Colonic mucosa (tissue), 4 donors: Measurements from ENCODE around the gene NUMA1. TPM values are rescaled to one million over a fixed set of nuclear protein-coding genes. Genes with fewer than 3 reads are reported as not detected.
A peak's percentile ranks its signal among the peaks of the same experiment; 100 is the strongest.

Source experiments
- DNase-seq: peaks from one replicate; pipeline ENCODE4 v3.0.0-alpha.2; 2020
- H3K27ac ChIP-seq: fragments of 200-600 bp; one replicate; pipeline ENCODE4 v1.8.0; 2021
- H3K27me3 ChIP-seq: fragments of 200-600 bp; one replicate; pipeline ENCODE4 v1.8.0; 2021
- H3K36me3 ChIP-seq: fragments of 200-600 bp; one replicate; pipeline ENCODE4 v1.8.0; 2021
- H3K4me1 ChIP-seq: fragments of 200-600 bp; one replicate; pipeline ENCODE4 v1.8.0; 2021; ENCODE audit warnings: mild to moderate bottlenecking
- H3K4me3 ChIP-seq: fragments of 200-600 bp; one replicate; pipeline ENCODE4 v1.8.0; 2021
- H3K9ac ChIP-seq, 2 donors: one replicate each; pipeline ENCODE4 v1.7.0; 2013; ENCODE audit warnings: control low read depth in 2 of 2, low read depth in 2 of 2, low read length in 2 of 2
- H3K9me3 ChIP-seq: fragments of 200-600 bp; one replicate; pipeline ENCODE4 v1.8.0; 2021
- intact Hi-C: fragments of 100-400 bp; cut with DNase I; formaldehyde crosslinking; loops from one replicate; pipeline ENCODE4 v1.14.1; 2022
- total RNA-seq, 2 donors: library from RNA; stranded (reverse); fragmentation: NEBNext Ultra II Directional in 1 of 2; extraction: Animal tissue kit (Norgen Biotek cat#: 25700) in 1 of 2; gene quantifications; one replicate each; pipeline ENCODE4 v1.2.1, GENCODE V29; 2021
- TF ChIP-seq, protein P1 (sequence below): fragments of 200-600 bp; IDR thresholded peaks from one replicate; pipeline ENCODE4 v1.8.0; 2022; ENCODE audit warnings: antibody characterized with exemption, mild to moderate bottlenecking
- donor health status: healthy.
- donor health status: DM: no; HTN: no; CAD: no.
- donor health status: DM: no; HTN: no; CAD: no.

Gene NUMA1
- total RNA-seq, 2 donors from 2014 or later: 154 to 158 TPM

DNA sequence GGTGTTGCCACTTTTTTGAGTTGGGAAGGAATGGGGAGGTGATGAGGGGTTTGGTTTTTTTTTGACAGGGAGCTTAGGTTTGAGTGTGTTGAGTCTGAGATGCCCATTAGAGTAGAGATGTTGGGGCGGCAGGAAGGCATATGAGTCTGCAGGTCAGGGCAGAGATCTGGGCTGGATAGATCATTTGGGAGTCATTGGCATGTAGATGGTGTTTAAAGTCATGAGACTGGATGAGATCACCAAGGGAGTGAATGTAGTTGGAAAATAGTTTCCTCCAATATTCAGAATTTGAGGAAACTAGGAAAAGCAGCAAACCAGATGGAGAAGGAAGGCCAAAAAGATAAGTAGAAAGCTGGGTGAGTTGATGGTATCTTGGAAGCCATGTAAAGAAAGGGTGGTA, 34.2 kb upstream of the NUMA1 start:
- H3K4me1 ChIP-seq: peaks cover 4% of the 10 kb centered on the region
- H3K9ac ChIP-seq: no peak overlapping the region
- TF ChIP-seq, protein P1, sequence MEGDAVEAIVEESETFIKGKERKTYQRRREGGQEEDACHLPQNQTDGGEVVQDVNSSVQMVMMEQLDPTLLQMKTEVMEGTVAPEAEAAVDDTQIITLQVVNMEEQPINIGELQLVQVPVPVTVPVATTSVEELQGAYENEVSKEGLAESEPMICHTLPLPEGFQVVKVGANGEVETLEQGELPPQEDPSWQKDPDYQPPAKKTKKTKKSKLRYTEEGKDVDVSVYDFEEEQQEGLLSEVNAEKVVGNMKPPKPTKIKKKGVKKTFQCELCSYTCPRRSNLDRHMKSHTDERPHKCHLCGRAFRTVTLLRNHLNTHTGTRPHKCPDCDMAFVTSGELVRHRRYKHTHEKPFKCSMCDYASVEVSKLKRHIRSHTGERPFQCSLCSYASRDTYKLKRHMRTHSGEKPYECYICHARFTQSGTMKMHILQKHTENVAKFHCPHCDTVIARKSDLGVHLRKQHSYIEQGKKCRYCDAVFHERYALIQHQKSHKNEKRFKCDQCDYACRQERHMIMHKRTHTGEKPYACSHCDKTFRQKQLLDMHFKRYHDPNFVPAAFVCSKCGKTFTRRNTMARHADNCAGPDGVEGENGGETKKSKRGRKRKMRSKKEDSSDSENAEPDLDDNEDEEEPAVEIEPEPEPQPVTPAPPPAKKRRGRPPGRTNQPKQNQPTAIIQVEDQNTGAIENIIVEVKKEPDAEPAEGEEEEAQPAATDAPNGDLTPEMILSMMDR: no peak
- H3K27ac ChIP-seq: no peak overlapping the region
- no peak overlapping the region for H3K4me3 ChIP-seq
- DNase-seq: no peak
- no peaks in the 10 kb centered on the region for H3K27me3 ChIP-seq
- H3K36me3 ChIP-seq: no peaks in the 10 kb centered on the region
- intact Hi-C loops: no loop called here
- H3K9me3 ChIP-seq: no peaks in the 10 kb centered on the region

DNA sequence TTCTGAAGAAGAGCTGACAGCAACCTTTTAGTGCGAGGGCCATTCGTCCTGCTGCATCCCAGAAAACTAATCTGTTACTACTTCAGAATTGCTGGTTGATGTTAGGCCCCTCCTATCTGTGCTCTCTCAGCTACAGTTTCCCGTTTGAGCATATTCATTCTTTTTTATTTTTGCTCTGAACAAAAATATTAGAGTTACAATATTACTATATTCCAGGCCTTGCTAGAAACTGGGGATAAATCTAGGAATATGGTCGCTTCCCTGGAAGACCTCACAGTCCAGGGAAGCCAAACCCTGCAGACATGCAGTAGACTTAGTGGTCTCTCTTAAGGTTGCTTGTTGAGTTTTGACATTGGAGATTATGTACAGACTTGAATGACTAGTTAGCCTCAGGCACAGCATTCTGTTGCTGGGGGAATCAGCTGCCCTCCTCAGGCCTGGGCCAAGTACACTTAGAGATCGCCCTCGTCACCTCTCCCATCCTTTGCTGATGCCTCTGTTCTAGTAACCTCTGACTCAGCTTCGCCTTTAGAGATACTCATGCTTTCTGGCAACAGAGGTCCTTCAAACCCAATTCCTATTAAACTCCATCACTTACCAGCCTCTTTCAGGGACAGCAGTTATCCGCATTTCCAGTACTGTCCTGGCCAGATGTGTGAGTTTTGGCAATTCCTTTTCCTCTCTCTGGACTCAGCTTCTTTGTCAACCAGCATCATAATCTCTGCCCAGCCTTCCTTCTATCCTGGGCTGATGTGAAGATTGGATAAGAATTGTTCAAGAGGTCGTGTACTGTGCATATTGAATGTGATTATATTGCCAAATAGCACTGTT, 32.9 kb upstream of the NUMA1 start:
- H3K4me3 ChIP-seq: peak overlapping the region; percentile 37
- peak overlapping the region; percentile 57 to 83 for H3K9ac ChIP-seq
- no peak for DNase-seq
- H3K4me1 ChIP-seq: peaks cover 4% of the 10 kb centered on the region
- no peaks in the 10 kb centered on the region for H3K36me3 ChIP-seq
- no peaks in the 10 kb centered on the region for H3K9me3 ChIP-seq
- no peaks in the 10 kb centered on the region for H3K27me3 ChIP-seq
- peak overlapping the region; percentile 96 for H3K27ac ChIP-seq
- TF ChIP-seq, protein P1: no peak
- intact Hi-C loops: no loop called here

DNA sequence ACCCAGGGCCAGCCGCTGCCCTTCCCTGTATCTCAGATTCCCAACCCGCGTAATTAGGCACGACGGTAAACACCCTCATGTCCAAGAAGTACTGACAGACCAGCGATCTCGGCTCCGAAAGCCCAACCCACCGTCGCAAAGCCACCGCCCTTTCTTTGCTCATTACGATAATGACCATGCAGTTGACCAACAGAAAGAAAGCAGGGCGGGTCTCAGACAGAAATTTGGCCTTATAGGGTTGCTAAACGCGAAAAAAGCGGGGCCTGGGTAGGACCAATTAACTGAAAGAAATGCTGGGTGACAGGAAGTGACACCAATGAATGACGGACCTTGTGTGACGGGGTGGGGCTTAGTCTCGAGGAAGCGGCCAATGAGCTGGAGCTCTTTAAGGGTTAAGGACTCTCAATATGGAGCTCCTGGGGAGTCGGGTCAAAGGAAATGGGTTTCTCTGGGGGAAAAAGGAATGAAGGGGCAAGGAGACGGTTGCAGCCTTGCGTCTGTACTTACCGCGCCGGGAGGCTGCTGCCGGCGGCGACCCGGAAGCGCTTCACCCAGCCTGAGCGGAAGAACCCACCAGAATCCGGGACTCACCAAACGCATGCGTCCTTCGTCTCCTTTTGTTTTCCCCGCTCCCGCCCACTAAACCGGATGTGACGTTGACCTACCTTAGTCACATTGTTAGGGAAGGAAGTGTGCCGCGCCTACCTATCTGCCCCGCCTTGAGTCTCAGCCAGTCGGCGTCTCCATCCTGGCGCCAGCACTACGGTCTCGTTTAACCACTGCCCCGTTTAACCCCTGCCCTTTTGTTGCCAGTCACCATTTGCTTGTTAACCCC, 32.0 kb upstream of the NUMA1 start, which contains the start of gene ANAPC15:
Gene ANAPC15, minus strand, starts transcription at position 553 of the 835 bp plus-strand sequence. CDS start 1,419 bp downstream, outside the sequence.
- intact Hi-C loops: no loop called here
- Histone ChIP-seq H3K4me1 (peaks cover 4% of the 10 kb centered on the region), H3K4me3 (peak within 1 kb of the TSS; percentile 37), H3K27me3 (no peaks in the 10 kb centered on the region), H3K27ac (peak within 1 kb of the TSS; percentile 96), H3K36me3 (no peaks in the 10 kb centered on the region), H3K9me3 (no peaks in the 10 kb centered on the region), H3K9ac (peak within 1 kb of the TSS; percentile 63 to 89)
- peak; percentile 99 for DNase-seq
- TF ChIP-seq, protein P1: no peak

DNA sequence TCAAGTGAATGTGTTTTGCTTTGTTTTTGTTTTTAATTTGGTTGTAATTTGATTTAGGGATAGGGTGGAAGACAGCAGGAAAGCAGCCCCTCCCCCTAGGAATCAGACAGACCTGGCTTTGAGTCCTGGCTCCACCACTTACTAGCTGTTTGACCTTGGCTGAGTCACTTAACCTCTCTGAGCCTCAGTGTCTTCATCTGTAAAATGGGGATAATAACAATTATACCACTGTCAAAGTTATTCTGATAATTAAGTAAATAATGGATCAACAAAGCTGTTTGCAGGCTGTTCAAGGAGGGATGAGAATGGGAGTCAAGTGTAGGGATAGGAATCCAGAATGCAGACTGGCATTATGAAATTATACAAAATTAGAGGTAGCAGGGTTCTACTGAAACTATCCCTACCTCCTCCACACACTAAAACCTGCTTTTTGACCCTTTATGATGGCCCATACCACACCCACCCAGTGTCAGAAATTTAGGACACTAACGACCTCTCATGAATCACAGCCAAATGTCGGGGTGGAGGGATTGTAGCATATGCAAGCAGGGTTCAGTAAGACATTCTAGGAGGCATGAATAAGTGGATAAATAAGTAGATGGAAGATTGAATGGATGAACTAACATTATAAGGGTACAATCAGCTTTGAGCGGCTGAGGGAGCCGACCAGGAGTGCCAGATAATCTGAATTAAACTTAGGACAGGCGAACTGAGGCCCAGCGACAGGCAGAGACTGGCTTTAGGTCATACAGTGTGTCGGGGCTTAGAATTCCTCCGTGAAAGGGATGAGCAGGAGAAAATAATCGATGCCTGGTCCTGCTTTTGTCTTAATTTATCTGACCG, 31.2 kb upstream of the NUMA1 start:
- Histone ChIP-seq H3K36me3 (no peaks in the 10 kb centered on the region), H3K27me3 (no peaks in the 10 kb centered on the region), H3K4me3 (peak overlapping the region; percentile 37), H3K9me3 (no peaks in the 10 kb centered on the region), H3K27ac (peak overlapping the region; percentile 96), H3K9ac (peak overlapping the region; percentile 63 to 89), H3K4me1 (peaks cover 4% of the 10 kb centered on the region)
- TF ChIP-seq, protein P1: no peak
- peak; percentile 28 for DNase-seq
- intact Hi-C loops: no loop called here

DNA sequence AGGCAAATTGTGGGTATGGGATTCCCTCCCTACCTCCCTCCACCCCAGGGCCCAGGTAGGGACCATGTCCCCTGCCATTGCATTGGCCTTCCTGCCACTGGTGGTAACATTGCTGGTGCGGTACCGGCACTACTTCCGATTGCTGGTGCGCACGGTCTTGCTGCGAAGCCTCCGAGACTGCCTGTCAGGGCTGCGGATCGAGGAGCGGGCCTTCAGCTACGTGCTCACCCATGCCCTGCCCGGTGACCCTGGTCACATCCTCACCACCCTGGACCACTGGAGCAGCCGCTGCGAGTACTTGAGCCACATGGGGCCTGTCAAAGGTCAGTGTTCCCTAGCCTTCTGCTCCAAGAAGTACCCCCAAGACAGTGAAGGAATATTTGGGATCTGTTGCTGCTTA, 25.5 kb upstream of the NUMA1 start, which contains the start of gene TOMT:
Gene TOMT, plus strand, starts transcription at position 37 of the 400 bp plus-strand sequence. Its CDS starts 28 bp downstream, at position 65.
- DNase-seq: no peak
- TF ChIP-seq, protein P1: no peak
- Histone ChIP-seq H3K36me3 (no peaks in the 10 kb centered on the region), H3K9me3 (no peaks in the 10 kb centered on the region), H3K4me3 (no peak within 1 kb of the TSS), H3K4me1 (peaks cover 10% of the 10 kb centered on the region), H3K9ac (no peak within 1 kb of the TSS), H3K27ac (no peak within 1 kb of the TSS), H3K27me3 (no peaks in the 10 kb centered on the region)
- intact Hi-C loops: no loop called here
